HCT116 (cell line): ENCODE results near the gene FOXP1. TPM values are rescaled to one million over a fixed set of nuclear protein-coding genes. Genes with fewer than 3 reads are reported as not detected.

Experiments
- ATAC-seq: fragments of 200-7000 bp; cut with Tn5 transposase; 2 replicates; pipeline ENCODE4 v1.9.1; 2020; ENCODE audit warnings: mild to moderate bottlenecking, moderate library complexity
- BruUV-seq: library from RNA; stranded (reverse); fragments of 400-500 nt; replicated peaks from 2 replicates; lab custom pipeline; 2021; lab: Mats Ljungman, UMichigan
- CTCF ChIA-PET: fragments of 300-600 bp; sonication (Branson Sonifier 250); formaldehyde crosslinking; loops from one replicate; lab custom pipeline; 2021; ENCODE audit warnings: antibody characterized with exemption; lab: Charles Lee
- POLR2A ChIA-PET: fragments of 300-600, 350-600 bp; sonication (Branson Sonifier 250); formaldehyde crosslinking; loops from one replicate; lab custom pipeline; 2021; ENCODE audit warnings: antibody characterized with exemption; lab: Charles Lee
- RAD21 ChIA-PET, 2 experiments: fragments of 300-600 bp; sonication (Branson Sonifier 250); formaldehyde crosslinking; loops; one replicate each; lab custom pipeline; 2023; ENCODE audit warnings: low total read pairs in 2 of 2; ENCODE audit not compliant: uncharacterized antibody in 2 of 2, unreplicated experiment in 2 of 2, low non-redundant PET in 1 of 2; lab: Charles Lee
- DNase-seq: peaks from one replicate; pipeline ENCODE4 v3.0.0-alpha.2; 2010; ENCODE audit warnings: low read depth, low spot score
- H2AFZ ChIP-seq: fragments of 200-600 bp; shearing (Covaris generic), sonication (generic); 2 replicates; pipeline ENCODE4 v1.6.1; 2017; ENCODE audit warnings: low read depth, mixed run types, mixed read lengths, antibody characterized with exemption, low read length; ENCODE audit not compliant: poor library complexity, severe bottlenecking
- H3K27ac ChIP-seq: 2 replicates; pipeline ENCODE4 v1.5.1; 2012; ENCODE audit warnings: low read depth, low read length
- H3K27me3 ChIP-seq: fragments of 200-600 bp; sonication (generic); 2 replicates; pipeline ENCODE4 v1.6.1; 2016; ENCODE audit warnings: mixed run types, low read length, mixed read lengths; ENCODE audit not compliant: insufficient read depth
- H3K36me3 ChIP-seq, 2 experiments: fragments of 200-500 bp in 1 of 2; fragments of 200-600 bp in 1 of 2; sonication (Bioruptor generic) in 1 of 2; sonication (generic) in 1 of 2; 2 replicates each; pipeline versions ENCODE4 v1.5.1 to v1.6.1; 2014 to 2016; ENCODE audit warnings: low read length in 2 of 2, inconsistent platforms in 1 of 2, mixed read lengths in 1 of 2, mixed run types in 1 of 2; ENCODE audit not compliant: insufficient read depth in 2 of 2, control insufficient read depth in 1 of 2
- H3K4me1 ChIP-seq, 2 experiments: fragments of 200-600 bp in 1 of 2; sonication (generic) in 1 of 2; 2 replicates each; pipeline versions ENCODE4 v1.5.1 to v1.6.1; 2012 to 2017; ENCODE audit warnings: low read length in 2 of 2, inconsistent platforms in 1 of 2, mild to moderate bottlenecking in 1 of 2, mixed read lengths in 1 of 2, mixed run types in 1 of 2, moderate library complexity in 1 of 2; ENCODE audit not compliant: insufficient read depth in 2 of 2, control insufficient read depth in 1 of 2
- H3K4me2 ChIP-seq: fragments of 200-600 bp; sonication (generic); 2 replicates; pipeline ENCODE4 v1.6.1; 2017; ENCODE audit warnings: mixed run types, low read length, mixed read lengths
- H3K4me3 ChIP-seq, 2 experiments: fragments of 200-600 bp in 1 of 2; sonication (generic) in 1 of 2; replicated peaks in 1 of 2; 2 replicates each; pipeline ENCODE4 v1.5.1; 2011 to 2016; ENCODE audit warnings: low read length in 2 of 2, control low read depth in 1 of 2, low read depth in 1 of 2, mild to moderate bottlenecking in 1 of 2, mixed read lengths in 1 of 2, mixed run types in 1 of 2
- H3K79me2 ChIP-seq: fragments of 200-600 bp; sonication (generic); 2 replicates; pipeline ENCODE4 v1.6.1; 2017; ENCODE audit warnings: mild to moderate bottlenecking, mixed run types, low read length, moderate library complexity, mixed read lengths; ENCODE audit not compliant: insufficient read depth
- H3K9ac ChIP-seq: fragments of 200-600 bp; sonication (generic); 2 replicates; pipeline ENCODE4 v1.6.1; 2016; ENCODE audit warnings: low read length, mixed read lengths
- H3K9me2 ChIP-seq: fragments of 200-600 bp; sonication (generic), shearing (Covaris generic); 2 replicates; pipeline ENCODE4 v1.6.1; 2017; ENCODE audit warnings: mixed run types, mild to moderate bottlenecking, moderate library complexity; ENCODE audit not compliant: insufficient read depth
- H3K9me3 ChIP-seq, 2 experiments: fragments of 200-500 bp in 1 of 2; fragments of 200-600 bp in 1 of 2; sonication (Bioruptor generic) in 1 of 2; sonication (generic) in 1 of 2; 2 replicates each; pipeline ENCODE4 v1.6.1; 2014 to 2017; ENCODE audit warnings: low read length in 2 of 2, mixed read lengths in 2 of 2, inconsistent platforms in 1 of 2, low read depth in 1 of 2, mild to moderate bottlenecking in 1 of 2, mixed run types in 1 of 2, moderate library complexity in 1 of 2; ENCODE audit not compliant: control insufficient read depth in 1 of 2, insufficient read depth in 1 of 2
- H4K20me1 ChIP-seq: fragments of 200-600 bp; sonication (generic), shearing (Covaris generic); 2 replicates; pipeline ENCODE4 v1.6.1; 2017; ENCODE audit warnings: mixed run types, mild to moderate bottlenecking, moderate library complexity; ENCODE audit not compliant: insufficient read depth
- ATF3 ChIP-seq: IDR thresholded peaks from 2 replicates; pipeline ENCODE4 v1.6.1; 2012
- CBX3 ChIP-seq: IDR thresholded peaks from 2 replicates; pipeline ENCODE4 v1.6.1; 2012; ENCODE audit warnings: low read depth
- EGR1 ChIP-seq: IDR thresholded peaks from 2 replicates; pipeline ENCODE4 v1.6.1; 2012; ENCODE audit warnings: low read depth
- EZH2 ChIP-seq: fragments of 200-600 bp; sonication (generic); IDR thresholded peaks from 2 replicates; pipeline ENCODE4 v1.6.1; 2017; ENCODE audit warnings: antibody characterized with exemption, mixed run types
- EZH2phosphoT487 ChIP-seq: fragments of 200-600 bp; IDR thresholded peaks from 2 replicates; pipeline ENCODE4 v1.6.1; 2018; ENCODE audit warnings: antibody characterized with exemption, borderline replicate concordance
- FOSL1 ChIP-seq: IDR thresholded peaks from 2 replicates; pipeline ENCODE4 v1.6.1; 2012; ENCODE audit warnings: low read depth
- RAD21 ChIP-seq: IDR thresholded peaks from 2 replicates; pipeline ENCODE4 v1.6.1; 2012; ENCODE audit warnings: low read depth, mild to moderate bottlenecking
- SIN3A ChIP-seq: IDR thresholded peaks from 2 replicates; pipeline ENCODE4 v1.6.1; 2012; ENCODE audit warnings: low read depth
- SRF ChIP-seq: IDR thresholded peaks from 2 replicates; pipeline ENCODE4 v1.6.1; 2012; ENCODE audit warnings: low read depth
- TCF7L2 ChIP-seq: IDR thresholded peaks from 2 replicates; pipeline ENCODE4 v1.7.0; 2011; ENCODE audit warnings: borderline replicate concordance, inconsistent platforms; ENCODE audit not compliant: insufficient read depth, insufficient read length; ENCODE audit errors: extremely low read depth
- ZFX ChIP-seq: fragments of 450-650 bp; IDR thresholded peaks from 2 replicates; pipeline ENCODE4 v1.6.1; 2017
- ZNF274 ChIP-seq: fragments of 200-500 bp; sonication (Bioruptor generic); IDR thresholded peaks from 2 replicates; pipeline ENCODE4 v1.6.1; 2014; ENCODE audit warnings: mild to moderate bottlenecking, low read depth, low read length, inconsistent platforms
- intact Hi-C: fragments of 100-400 bp; cut with micrococcal nuclease; formaldehyde crosslinking; loops from 2 replicates; pipeline ENCODE4 v1.10.0; 2022
- total RNA-seq: library from RNA; stranded (reverse); gene quantifications from one replicate; pipeline ENCODE4 v1.2.1, GENCODE V29; 2021; ENCODE audit not compliant: unreplicated experiment

FOXP1 gene
- total RNA-seq, 1 experiment from 2014 or later = 11.4 TPM

- no peak for TF ChIP-seq TCF7L2
- TF ChIP-seq EZH2phosphoT487 = no peak
- no peak for TF ChIP-seq CBX3
- no peak for TF ChIP-seq EZH2
- no peak for TF ChIP-seq ZFX
- no peak for TF ChIP-seq SRF
- no peak for TF ChIP-seq RAD21
- no peak for TF ChIP-seq ATF3
- TF ChIP-seq SIN3A = no peak
- TF ChIP-seq ZNF274 = no peak
- DNase-seq (no peak), ATAC-seq (no peak)
- Histone ChIP-seq H3K27ac (no peak overlapping the region), H3K9me3 (no peaks in the 10 kb centered on the region), H2AFZ (no peak overlapping the region), H4K20me1 (no peaks in the 10 kb centered on the region), H3K4me1 (peaks cover 8 to 24% of the 10 kb centered on the region in 2 experiments), H3K79me2 (no peaks in the 10 kb centered on the region), H3K4me2 (no peak overlapping the region), H3K36me3 (no peaks in the 10 kb centered on the region), H3K9ac (no peak overlapping the region), H3K4me3 (no peak overlapping the region), H3K9me2 (no peaks in the 10 kb centered on the region), H3K27me3 (no peaks in the 10 kb centered on the region)
- POLR2A ChIA-PET = no interaction called here
- intact Hi-C loops = loop anchor here (10.0 kb wide), 1 partner anchor 63 kb away; no protein-coding TSS in a partner anchor
- CTCF ChIA-PET = no interaction called here
- BruUV-seq = no TSS peak
- RAD21 ChIA-PET = no interaction called here
Measured at GRCh38 chr3:71541313-71541712, 42.2 kb downstream of the FOXP1 start.

- no peaks in the 10 kb centered on the region for H3K27me3 ChIP-seq
- no peaks in the 10 kb centered on the region for H3K36me3 ChIP-seq
- H3K9me3 ChIP-seq = no peaks in the 10 kb centered on the region
- no TSS peak for BruUV-seq
- CTCF ChIA-PET = no interaction called here
- no peaks in the 10 kb centered on the region for H3K79me2 ChIP-seq
- peak overlapping the region; percentile 47 for H3K4me2 ChIP-seq
- no peaks in the 10 kb centered on the region for H4K20me1 ChIP-seq
- no peak overlapping the region for H2AFZ ChIP-seq
- intact Hi-C loops = no loop called here
- RAD21 ChIA-PET = no interaction called here
- peak; percentile 74 for ATAC-seq
- DNase-seq = peak; percentile 15
- peaks cover 8 to 27% of the 10 kb centered on the region in 2 experiments for H3K4me1 ChIP-seq
- no peaks in the 10 kb centered on the region for H3K9me2 ChIP-seq
- TF ChIP-seq FOSL1 = peak; percentile 18; the same call in 1 of the 2 replicates
- TF ChIP-seq EGR1 = no peak
- H3K27ac ChIP-seq = no peak overlapping the region; the same call in 1 of the 2 replicates
- POLR2A ChIA-PET = no interaction called here
- H3K4me3 ChIP-seq = no peak overlapping the region
- no peak overlapping the region for H3K9ac ChIP-seq
Measured at GRCh38 chr3:71537211-71537611, 46.3 kb downstream of the FOXP1 start.
